AG04450 (cell line): ENCODE results near the gene LCMT1. TPM values are rescaled to one million over a fixed set of nuclear protein-coding genes. Genes with fewer than 3 reads are reported as not detected.

Source experiments
- CTCF ChIA-PET: fragments of 300-600, 350-600 bp; formaldehyde crosslinking; extraction: SDS; loops from one replicate; lab custom pipeline; 2022; ENCODE audit warnings: antibody characterized with exemption, inconsistent platforms; lab: Charles Lee
- POLR2A ChIA-PET: fragments of 350-600 bp; formaldehyde crosslinking; extraction: SDS; loops from one replicate; lab custom pipeline; 2021; ENCODE audit warnings: antibody characterized with exemption, inconsistent platforms; lab: Yijun Ruan, JAX
- DNase-seq: peaks from one replicate; pipeline ENCODE4 v3.0.0-alpha.2; 2011; ENCODE audit warnings: low read depth, low spot score
- H3K27ac ChIP-seq: one replicate; pipeline ENCODE4 v1.5.1; 2012; ENCODE audit warnings: low read depth, low read length, control low read depth
- H3K27me3 ChIP-seq: one replicate; pipeline ENCODE4 v1.6.0; 2012; ENCODE audit warnings: low read length; ENCODE audit not compliant: control insufficient read depth, insufficient read depth
- H3K4me3 ChIP-seq: 2 replicates; pipeline ENCODE4 v1.5.1; 2011; ENCODE audit warnings: mild to moderate bottlenecking, low read depth, low read length, control low read depth
- H3K9me3 ChIP-seq: 2 replicates; pipeline ENCODE4 v1.5.1; 2012; ENCODE audit warnings: low read length; ENCODE audit not compliant: control insufficient read depth, insufficient read depth
- polyA plus RNA-seq: library from polyadenylated mRNA; depleted of rRNA; stranded (reverse); fragments of >200 nt; gene quantifications from 2 replicates; pipeline ENCODE4 v1.2.3, GENCODE V29; 2011
- TF ChIP-seq, protein P1 (sequence below): IDR thresholded peaks from 2 replicates; pipeline ENCODE4 v1.5.1; 2011; ENCODE audit warnings: low read depth, low read length, control low read depth, inconsistent platforms

LCMT1 gene
- polyA plus RNA-seq, 1 experiment = 46.9 TPM

DNA sequence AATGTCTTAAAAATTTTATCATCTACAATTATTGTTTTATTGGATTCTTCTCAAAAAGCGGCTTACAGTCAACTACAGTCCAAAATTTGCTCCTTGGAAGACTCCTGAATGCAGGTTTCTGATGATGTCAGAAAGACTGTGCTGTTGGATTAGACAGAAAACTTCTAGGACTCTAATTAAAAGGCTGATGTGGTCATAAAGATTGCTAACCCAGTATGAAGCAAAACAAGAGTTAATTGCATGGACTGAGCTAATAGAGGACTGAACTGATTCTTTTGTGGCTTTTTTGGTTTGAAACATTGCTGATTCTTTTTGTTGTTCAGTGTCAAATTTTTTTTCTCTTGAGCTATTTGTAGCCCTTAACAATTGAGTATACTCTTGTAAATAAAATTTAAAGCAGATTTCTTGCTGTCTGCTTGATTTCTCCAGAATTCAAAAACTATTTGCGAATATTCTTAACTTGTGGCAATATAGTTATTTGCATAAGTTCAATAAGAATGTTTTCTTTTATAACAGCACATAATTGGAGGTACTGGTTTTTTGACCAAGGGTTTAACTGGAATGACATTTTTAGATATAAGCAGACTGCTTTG lies 33.1 kb upstream of the LCMT1 start:
- H3K27me3 ChIP-seq = no peaks in the 10 kb centered on the region
- H3K27ac ChIP-seq = no peak overlapping the region
- no peaks in the 10 kb centered on the region for H3K9me3 ChIP-seq
- DNase-seq = no peak
- TF ChIP-seq, protein P1, sequence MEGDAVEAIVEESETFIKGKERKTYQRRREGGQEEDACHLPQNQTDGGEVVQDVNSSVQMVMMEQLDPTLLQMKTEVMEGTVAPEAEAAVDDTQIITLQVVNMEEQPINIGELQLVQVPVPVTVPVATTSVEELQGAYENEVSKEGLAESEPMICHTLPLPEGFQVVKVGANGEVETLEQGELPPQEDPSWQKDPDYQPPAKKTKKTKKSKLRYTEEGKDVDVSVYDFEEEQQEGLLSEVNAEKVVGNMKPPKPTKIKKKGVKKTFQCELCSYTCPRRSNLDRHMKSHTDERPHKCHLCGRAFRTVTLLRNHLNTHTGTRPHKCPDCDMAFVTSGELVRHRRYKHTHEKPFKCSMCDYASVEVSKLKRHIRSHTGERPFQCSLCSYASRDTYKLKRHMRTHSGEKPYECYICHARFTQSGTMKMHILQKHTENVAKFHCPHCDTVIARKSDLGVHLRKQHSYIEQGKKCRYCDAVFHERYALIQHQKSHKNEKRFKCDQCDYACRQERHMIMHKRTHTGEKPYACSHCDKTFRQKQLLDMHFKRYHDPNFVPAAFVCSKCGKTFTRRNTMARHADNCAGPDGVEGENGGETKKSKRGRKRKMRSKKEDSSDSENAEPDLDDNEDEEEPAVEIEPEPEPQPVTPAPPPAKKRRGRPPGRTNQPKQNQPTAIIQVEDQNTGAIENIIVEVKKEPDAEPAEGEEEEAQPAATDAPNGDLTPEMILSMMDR = no peak
- ChIA-PET CTCF (interaction anchor here (1.5 kb wide), 1 partner anchor 147 kb away, joined by 5 read pairs; no protein-coding TSS in a partner anchor), POLR2A (no interaction called here)
- no peak overlapping the region for H3K4me3 ChIP-seq

DNA sequence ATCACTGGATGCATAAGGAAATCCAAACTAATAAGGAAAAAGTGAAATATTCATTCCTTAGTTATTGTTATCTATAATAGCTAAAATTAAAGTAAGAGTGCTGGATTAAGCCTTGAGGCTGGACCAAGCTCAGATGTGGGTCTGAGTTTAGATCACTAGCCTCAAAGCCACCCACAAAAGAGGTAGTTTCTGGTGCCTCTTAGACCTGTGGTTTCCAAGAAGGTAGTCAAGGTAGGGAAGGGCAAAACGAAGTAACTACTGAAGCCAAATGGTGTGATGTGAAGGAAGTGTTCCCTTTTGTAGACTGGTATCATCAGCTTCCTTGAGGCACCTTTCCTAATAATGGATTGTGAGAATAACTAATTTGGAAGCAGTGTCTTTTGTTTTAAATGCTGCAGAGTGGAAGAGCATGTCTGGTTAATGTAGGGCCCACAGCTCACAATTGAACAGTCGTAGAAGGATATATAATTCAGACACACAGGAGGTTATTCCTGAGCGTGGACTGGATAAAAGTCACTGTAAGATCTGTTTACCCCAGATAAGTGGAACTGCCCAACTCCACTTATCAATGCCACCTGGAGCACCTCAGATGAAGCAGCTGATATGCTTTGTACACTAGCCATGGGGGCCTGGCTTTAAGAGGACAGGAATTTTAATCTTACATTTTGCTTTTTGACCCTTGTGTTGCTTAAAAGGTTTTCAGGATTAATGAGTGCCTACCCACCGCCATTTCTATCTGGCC lies 31.7 kb upstream of the LCMT1 start:
- CTCF ChIA-PET = interaction anchor here (0.6 to 1.5 kb wide), 3 partner anchors 128 to 146 kb away, joined by 3 to 5 read pairs (median 4); no protein-coding TSS in a partner anchor

DNA sequence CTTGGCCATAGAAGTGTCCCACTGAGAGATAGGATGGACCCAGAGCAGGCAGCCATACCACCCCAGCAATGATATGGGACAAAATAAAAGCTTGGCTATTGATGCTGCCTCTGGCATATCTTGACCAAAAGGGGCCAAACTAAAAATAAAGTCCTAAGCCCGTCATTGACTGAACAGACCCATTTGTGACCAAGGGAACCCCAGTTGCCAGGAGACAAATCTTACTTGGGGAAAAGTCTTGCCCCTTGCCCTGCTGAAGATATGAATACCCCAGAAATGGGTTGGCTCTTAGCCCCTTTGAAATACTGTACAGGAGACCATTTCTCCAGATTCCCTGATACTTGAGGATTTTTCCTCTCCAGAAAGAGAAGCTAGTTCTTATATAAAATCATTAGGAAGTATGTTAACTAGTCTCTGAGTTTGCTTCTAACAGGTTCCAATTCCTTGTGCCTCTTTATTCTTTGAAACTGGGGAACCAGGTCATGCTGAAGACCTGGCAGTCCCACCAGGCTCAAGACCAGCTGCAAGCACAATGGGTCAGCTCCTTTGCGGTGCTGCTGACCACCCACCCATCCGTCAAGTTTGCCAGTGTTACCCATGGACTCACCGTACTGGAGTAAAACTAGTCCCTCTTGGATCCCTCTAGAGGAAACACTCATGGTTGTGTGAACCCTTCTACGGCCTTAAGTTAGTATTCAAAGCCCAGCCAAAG lies 31.0 kb upstream of the LCMT1 start:
- Histone ChIP-seq H3K4me3 (no peak overlapping the region), H3K27ac (no peak overlapping the region), H3K9me3 (no peaks in the 10 kb centered on the region), H3K27me3 (no peaks in the 10 kb centered on the region)
- TF ChIP-seq, protein P1 = no peak
- CTCF ChIA-PET = interaction anchor here (1.0 kb wide), 1 partner anchor 145 kb away, joined by 3 read pairs; no protein-coding TSS in a partner anchor
- POLR2A ChIA-PET = no interaction called here
- DNase-seq = no peak

More for the DNA sequence above, 31.7 kb upstream of the LCMT1 start:
- Histone ChIP-seq H3K27me3 (no peaks in the 10 kb centered on the region), H3K4me3 (no peak overlapping the region), H3K9me3 (no peaks in the 10 kb centered on the region), H3K27ac (no peak overlapping the region)
- TF ChIP-seq, protein P1 = no peak
- no peak for DNase-seq
- POLR2A ChIA-PET = no interaction called here

DNA sequence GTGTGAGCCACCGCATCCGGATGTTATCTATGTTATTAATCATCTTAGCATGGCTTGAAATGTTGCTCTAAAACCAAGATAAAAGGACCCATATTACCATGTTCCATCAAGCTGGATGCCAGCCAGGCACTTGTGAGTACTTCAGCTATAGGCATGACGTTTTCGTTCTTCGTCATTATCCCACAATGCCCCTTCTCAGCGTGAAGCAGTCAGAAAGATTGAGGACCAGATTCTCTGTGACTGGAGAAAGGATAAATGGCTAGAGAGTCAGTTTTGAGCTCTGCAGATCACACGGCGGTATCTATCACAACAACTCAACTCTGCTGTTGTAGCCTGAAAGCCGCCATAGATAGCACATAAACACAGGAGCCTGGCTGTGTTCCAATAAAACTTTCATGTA lies 29.8 kb upstream of the LCMT1 start:
- TF ChIP-seq, protein P1 = no peak
- no peak overlapping the region for H3K27ac ChIP-seq
- H3K4me3 ChIP-seq = no peak overlapping the region
- no peaks in the 10 kb centered on the region for H3K9me3 ChIP-seq
- no peak for DNase-seq
- ChIA-PET POLR2A (no interaction called here), CTCF (no interaction called here)
- no peaks in the 10 kb centered on the region for H3K27me3 ChIP-seq
